GM18907 (cell line): ENCODE measurements around the gene PPID.
"Not testable (repeated sequence)": the region's sequence is repeated elsewhere in the genome, so short reads cannot be mapped to it uniquely, and the experiment has no call there.

Experiments used
- ATAC-seq: cut with Tn5 transposase; IDR thresholded peaks from one replicate; pipeline ENCODE4 v1.9.1; 2021; ENCODE audit warnings: mild to moderate bottlenecking, moderate library complexity; ENCODE audit not compliant: unreplicated experiment

The PPID gene

GRCh38 chr4:158722917-158723793 is at the start of gene PPID:
TSS of gene PPID (minus strand) at chr4:158723396. CDS start at chr4:158723288, 108 bp downstream.
- ATAC-seq, result peak; percentile 98

GRCh38 chr4:158771776-158772175 is 48.6 kb upstream of the PPID start:
- ATAC-seq, result no peak

GRCh38 chr4:158770671-158771070 is 47.5 kb upstream of the PPID start:
- ATAC-seq, result no peak

GRCh38 chr4:158769175-158769921 is 46.2 kb upstream of the PPID start:
- peak; percentile 43 for ATAC-seq

- peak; percentile 83 for ATAC-seq
Observed at GRCh38 chr4:158768555-158769174, 45.5 kb upstream of the PPID start, which contains the start of gene FNIP2. TSS of gene FNIP2 (plus strand) at chr4:158769026. CDS start at chr4:158769213, 187 bp downstream.

GRCh38 chr4:158767451-158767850 is 44.3 kb upstream of the PPID start:
- no peak for ATAC-seq

GRCh38 chr4:158766434-158767044 is 43.3 kb upstream of the PPID start:
- ATAC-seq, result no peak

- ATAC-seq, result no peak
Observed at GRCh38 chr4:158763462-158763861, 40.3 kb upstream of the PPID start.

- no peak for ATAC-seq
Observed at GRCh38 chr4:158762553-158762952, 39.4 kb upstream of the PPID start.

GRCh38 chr4:158760866-158761265 is 37.7 kb upstream of the PPID start:
- no peak for ATAC-seq

GRCh38 chr4:158759539-158759938 is 36.3 kb upstream of the PPID start:
- not testable (repeated sequence) for ATAC-seq

- ATAC-seq, result no peak
Observed at GRCh38 chr4:158758703-158759102, 35.5 kb upstream of the PPID start.

GRCh38 chr4:158758142-158758541 is 34.9 kb upstream of the PPID start:
- no peak for ATAC-seq

GRCh38 chr4:158756588-158756987 is 33.4 kb upstream of the PPID start:
- no peak for ATAC-seq

- ATAC-seq, result not testable (repeated sequence)
Observed at GRCh38 chr4:158755819-158756218, 32.6 kb upstream of the PPID start.

- no peak for ATAC-seq
Observed at GRCh38 chr4:158754385-158755180, 31.4 kb upstream of the PPID start.

GRCh38 chr4:158750379-158750778 is 27.2 kb upstream of the PPID start:
- no peak for ATAC-seq

- ATAC-seq, result not testable (repeated sequence)
Observed at GRCh38 chr4:158746537-158746936, 23.3 kb upstream of the PPID start.

- no peak for ATAC-seq
Observed at GRCh38 chr4:158741326-158742021, 18.3 kb upstream of the PPID start.

- no peak for ATAC-seq
Observed at GRCh38 chr4:158739600-158739999, 16.4 kb upstream of the PPID start.
